Activated naive CD4-positive, alpha-beta T cell treated with Interleukin-2 at 50 U/mL for 16 hours (primary cell): ENCODE data around the gene ALPI.

Source experiments
- DNase-seq: peaks from one replicate; pipeline ENCODE4 v3.0.0-alpha.2; 2020

ALPI gene

DNA sequence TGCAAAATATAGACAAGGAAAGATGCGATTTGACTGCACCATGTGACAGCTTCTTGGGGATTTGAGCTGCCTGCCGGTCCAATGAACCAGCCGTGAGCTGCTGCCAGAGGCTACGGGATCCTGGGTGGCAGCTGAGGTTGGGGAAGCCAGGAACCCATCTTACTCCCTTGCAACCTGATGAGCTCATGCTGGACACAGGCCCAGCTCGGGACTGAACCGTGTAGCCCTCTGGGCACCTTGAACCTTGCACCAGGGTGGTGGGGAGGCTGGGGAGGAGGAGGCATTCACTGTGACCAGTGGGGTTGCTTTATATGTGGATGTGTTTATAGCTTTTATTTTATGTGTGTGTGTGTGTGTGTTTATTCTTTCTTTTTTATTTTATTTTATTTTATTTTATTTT is 9.1 kb downstream of the ALPI start:
- no peak for DNase-seq

DNA sequence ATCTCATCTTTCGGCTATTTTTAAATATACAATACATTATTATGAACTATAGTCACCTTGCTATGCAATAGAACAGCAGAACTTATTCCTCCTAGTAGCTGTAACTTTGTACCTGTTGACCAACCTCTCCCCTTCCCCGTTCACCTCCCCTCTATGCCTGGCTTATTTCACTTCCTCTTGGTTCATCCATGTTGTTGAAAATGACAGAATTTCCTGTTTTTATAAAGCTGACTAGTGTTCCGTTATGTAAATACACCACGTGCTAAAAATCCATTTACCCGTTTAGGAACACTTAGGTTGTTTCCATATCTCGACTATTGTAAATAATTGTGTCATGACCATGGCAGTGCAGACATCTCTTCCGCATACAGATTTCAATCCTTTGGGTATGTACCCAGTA is 10.3 kb downstream of the ALPI start:
- DNase-seq, result no peak

DNA sequence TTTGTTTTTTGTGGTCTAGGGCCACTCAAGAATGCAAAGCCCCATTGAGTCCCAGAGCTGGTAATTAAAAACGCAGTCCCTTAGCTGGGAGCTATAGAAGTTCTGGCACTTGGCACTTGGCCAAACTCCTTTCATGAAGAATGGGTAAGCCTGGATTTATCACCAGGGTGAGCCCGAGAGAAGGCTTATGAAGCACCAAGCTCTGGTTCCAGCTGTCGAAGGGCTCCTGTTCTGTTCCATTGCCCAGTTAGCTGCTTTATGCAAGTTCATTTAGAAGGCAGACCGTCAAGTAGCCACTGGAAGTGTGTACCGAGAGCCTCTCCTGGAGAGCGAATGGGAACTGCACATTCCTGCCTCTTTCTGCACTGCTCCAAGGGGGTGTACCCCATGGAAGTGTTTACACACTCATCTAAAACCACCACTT is 17.5 kb downstream of the ALPI start:
- no peak for DNase-seq

DNA sequence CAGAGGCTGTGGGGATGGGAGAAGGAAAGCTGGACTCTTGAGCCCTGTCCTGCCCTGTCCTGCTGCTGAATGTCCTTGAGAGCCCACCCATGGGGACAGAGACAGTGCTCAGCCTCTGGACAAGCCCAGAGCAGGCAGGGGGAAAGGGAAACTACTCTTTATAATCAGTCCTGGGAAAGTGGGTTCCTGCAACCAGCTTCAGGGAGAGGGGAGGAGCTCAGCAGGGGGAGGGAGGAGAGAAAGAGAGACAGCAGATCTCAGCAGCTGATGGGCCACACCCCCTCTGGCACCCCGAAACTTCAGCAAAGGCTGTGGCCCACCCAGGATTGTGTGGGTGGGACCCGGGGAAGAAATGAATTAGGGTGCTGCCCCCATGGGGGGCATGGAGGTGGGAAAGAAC is 20.1 kb downstream of the ALPI start:
- DNase-seq, result no peak

DNA sequence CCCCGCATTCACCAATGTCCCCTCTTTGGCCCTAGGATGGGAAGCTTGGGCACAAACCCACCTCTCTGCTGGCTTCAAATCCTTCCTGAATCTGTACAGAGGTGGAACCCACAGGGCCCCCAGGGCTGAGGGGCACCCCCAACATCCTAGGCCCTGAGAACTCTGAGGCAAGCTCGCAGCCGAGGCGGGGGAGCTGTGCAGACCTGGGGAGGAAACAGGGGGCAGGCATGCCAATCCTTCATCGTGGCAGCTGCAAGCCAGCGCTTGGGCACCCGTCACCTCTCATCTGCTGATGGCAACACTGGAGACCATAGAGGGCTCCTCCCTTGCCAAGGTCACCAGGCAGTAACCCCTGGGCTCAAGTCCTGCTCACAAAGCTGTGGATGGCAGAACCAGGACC is 20.8 kb downstream of the ALPI start:
- no peak for DNase-seq

DNA sequence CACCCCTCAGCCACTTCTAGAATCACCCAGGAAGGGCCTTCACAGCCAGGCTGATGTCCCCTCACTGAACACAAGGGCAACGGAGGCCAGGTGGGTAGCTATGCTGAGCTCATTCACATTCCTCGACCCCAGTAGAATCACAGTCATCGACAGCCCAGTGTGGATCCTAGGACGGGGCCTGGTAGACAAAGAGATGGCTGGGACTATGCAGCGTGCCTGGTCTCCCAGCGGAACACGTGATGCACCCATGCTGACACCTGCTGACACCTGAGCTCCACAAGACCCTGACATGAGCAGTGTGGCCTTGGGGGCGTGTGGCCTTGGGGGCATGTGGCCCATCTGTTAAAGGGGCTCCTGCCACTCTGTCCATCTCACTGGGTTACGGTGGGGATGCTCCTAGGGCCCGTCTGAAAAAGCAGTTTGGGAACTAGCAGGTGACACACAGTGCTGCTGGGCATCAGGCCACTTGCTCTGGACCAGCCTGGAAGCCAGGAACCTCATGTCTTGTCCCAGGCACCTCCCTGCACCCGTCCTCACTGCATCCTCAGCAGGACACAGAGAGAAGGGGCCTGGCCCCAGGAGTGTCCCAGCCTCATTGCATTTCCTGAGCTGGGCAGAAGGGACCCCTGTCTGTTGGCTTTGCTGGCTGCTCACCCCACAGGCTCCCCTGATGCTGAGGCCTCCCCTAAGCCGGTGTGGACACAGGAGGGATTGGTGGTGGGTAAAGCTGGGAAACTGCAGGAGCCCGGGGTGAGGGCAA is 22.0 kb downstream of the ALPI start:
- no peak for DNase-seq

DNA sequence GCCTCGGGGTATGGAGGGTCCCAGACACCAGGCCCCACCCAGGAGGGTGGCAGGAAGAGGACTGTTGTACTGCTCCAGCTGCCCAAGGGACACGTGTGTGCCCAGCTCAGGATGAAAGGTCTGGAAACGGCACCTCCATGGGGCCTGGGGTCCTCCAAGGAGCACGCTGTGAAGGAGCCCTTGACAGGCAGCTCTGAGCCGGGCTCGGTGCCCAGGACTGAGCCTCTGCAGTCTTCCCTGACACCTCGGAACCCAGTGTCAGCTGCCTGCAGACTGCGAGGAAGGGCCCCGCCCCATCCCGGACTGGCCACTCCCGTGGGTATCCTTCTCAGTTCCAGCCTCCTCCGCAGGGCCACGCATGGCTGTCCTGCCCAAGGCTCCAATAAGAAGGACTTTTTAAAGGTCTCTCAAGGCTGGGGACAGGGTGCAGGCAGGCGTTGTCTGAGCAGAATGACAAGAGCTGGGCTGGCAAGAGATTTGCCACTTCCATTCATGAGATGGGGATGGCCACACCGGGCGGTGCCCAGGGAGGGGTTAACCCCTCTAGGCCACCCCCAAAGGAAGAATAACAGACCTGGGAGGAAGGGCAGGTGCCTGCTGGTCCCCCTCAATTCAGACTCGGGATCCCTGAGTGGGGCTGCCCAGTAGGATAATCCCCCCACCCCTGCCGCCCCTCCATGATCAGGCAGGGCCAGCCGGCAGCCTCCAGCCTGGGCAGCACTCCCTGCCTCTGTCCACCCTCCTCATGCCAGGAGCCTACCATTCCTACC is 22.8 kb downstream of the ALPI start:
- DNase-seq, result no peak

DNA sequence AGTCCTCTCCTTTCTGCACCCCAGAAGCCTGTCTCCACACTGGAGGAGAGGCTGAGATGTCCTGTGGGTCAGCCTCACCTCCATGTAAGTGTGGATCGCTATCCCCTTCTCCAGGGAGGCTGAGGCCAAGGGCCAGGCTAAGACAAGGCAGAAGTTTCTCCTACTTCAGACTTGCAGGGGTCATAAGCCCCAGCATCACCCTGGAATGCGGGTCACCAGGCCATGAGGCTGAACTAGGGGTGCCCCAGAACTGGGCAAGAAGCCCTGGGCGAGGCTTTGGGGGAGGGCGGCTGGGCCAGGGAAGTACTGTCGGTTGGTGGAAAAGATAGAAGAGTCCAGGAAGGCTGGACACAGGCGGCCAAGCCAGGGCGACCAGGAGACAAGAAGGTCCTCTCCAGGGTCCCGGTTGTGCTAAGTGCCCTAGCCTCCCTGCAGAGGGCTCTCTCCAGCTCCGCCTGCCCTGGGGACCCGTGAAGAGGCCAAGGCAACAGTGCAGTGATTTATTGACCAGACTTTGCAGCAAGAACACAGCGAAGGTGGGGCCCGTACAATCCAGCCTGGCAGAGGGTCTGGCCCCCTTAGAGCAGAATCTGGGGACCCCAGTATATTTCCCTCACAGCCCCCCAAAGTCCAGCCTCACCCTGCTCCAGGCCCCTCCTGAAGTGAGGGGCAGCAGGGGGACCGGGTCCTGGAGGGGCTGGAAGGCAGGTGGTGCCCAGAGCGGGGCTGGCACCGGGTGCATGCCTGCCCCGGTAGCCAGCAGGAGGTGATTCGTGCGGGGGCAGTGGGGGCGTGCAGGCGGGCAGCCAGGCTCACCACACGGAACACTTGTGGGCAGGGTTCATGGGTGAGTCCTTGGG is 23.6 kb downstream of the ALPI start:
- no peak for DNase-seq

DNA sequence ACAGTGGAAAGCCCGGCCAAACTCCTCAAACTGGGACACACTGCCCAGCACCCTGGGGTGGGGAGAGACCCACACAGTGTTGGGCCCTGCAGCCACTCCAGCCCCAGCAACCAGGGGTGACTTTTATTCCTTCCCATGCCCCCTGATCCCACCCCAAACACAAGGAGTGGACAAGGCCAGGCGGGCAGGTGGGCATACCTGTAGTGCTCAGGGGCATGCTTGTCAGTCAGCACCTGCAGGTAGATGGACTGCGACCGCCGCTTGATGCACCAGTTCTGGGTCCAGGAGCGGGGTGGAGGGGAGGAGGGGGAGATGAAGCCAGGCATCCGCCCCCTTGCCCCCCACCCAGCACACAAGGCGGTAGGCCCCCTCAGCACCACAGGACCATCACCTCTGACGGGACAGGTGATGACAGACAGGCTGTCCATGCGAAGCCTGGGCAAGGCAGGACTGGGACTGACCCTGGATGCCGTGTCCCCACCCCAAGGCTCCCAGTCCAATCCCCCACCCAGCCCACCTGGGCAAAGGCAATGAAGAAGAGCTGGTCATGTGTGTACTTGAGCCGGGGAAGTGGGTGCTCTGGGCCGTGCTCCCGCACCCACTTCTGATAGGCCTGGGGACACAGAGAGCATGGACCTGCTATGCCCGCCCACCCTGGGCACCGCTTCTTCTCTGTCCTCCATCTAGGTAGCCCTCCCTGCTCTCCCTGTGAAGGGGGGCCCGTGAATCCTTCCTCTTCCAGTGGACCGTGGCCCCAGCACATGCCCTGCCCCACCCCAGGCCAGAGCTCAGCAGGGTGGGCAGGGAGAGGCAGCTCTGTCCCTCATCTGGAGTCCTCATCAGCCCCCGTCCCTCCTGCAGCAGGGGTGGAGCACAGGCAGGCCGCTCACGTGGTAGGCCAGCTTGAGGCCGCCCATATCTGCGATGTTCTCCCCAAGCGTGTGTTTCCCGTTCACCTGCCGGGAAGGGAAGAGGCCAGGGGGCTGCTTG is 24.5 kb downstream of the ALPI start:
- DNase-seq, result no peak

DNA sequence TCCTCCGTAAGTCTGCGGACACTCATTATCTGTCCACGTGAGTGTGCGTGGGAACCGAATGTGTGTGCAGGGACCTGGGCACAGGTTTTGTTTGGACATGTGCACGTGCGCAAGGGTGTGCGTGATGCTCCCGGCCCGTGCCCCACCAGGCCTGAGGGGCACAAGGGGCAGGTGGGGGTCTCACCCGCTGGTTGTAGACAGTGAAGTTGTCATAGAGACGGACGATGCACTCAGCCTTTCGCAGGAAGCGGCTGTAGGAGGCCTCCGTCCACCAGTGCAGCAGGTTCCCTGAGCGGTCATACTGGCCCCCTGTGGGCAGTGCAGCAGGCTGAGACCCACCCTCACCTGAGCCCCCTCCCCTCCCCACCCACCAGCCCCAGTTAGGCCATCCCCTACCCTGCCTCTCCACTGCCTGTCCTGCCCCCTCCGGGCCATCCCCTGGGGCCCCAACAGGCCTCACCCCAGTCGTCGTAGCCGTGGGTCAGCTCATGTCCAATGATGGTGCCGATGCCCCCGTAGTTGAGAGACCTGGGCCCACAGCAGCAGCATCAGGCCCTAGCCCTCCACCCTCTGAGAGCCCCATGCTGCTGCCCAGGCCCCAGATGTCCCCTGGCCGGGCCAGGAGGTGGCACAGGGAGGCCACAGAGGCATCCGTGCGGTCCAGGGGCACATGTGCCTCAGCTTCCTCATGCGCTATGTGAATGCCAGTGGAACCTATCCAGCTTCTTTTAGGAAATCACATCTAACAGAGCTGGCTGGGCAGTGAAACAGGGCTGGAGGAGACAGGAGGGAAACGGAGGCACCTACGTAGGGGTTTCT is 25.6 kb downstream of the ALPI start:
- no peak for DNase-seq

DNA sequence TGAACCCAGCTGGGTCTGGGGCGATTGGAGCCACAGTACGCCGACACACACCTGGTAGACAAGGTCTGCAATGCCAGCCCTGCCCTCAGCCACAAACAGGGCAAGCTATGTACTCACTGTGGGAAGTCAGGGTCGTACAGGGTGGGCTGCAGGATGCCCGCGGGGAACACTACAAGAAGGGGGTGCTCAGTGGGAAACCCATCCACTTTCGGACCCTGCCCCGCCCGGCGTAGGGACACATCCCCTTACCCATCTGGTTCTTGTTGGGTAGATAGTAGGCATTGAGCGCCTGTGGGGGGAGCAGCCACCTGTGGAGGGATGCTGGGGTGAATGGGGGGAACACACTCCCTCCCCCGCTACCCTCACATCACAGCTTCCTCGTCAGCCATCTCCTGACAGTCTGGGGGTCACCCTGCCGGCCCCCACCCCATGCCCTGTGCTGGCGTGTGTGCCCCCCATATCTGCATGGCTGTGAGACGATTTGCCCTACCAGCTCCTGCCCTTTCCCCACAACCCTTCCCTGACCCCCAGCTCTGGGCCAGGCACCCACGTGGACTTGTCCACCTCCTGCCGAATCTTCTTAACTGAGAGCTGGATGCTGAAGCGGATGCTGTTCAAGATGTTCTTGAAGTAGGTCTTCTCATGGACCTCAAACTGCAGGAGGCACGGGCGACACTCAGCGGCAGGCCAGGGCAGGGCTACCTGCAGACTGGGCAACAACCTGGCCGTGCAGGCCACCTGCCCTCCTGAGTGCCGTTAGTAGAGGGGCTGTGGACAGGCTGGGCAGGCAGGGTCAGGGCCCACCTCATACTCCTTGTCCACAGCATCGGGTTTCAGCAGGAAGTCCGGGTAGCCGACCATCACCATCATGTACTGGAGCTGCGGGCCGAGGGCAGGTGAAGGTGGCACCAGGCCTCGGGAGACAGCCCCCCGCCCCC is 26.6 kb downstream of the ALPI start:
- DNase-seq, result no peak

DNA sequence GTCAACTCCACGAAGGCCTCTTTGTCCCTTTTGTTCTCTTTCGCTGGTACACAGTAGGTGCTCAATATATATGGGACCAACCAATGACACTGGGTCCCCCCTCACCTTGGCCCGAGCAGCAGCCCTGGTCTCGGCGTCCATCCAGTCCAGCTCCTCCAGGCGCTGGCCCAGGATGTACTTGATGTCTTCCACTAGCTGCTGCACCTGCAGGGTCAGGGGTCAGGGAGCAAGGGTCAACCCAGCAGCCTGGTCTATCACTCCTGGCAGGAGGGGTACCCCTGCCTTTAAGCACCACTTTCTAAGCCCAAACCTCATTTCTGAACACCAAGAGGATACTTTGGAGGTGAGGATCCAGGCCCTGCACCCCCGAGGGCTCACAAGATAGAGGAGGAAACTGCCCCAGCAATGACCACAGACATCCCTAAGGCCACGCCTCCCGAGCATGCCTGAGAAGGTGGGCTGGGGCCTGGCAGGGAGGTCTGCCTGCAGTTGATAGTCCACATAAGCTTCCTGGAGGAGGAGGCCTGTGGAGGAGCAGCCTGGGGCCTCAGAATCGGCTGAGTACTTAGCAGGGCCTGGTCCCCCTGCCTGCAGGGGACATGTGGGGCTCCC is 27.5 kb downstream of the ALPI start:
- no peak for DNase-seq

DNA sequence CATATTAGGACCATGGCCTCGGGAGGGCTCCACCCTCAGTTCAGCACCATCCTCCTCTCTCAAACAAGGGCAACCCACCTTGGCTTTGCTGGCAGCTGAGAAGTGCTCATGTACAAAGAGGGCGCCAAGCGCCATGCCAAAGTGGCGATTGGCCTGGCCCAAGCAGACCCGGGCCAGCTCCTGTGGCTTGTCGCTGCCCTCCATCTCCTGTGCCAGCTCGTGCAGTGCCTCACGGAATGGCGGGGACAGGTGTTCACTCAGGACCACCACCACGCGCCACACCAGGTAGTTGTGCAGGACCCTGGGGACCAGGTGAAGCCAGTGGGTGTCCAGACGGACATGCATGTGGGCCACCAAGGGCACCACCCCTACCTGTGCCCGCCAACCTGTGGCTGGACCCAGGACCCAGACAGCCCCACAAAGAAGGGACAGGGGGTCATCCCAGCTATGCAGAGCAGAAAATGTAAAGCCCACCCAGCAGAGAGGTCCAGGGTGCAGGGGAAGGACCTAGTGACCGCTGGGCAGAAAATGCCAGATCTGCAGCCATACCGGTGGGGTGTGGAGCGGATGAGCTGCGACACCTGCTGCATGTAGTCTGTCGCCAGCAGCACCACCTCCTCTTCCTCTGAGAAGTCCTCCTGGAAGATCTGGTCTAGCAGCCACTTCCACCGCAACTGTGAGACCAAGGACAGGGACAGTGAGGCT is 28.1 kb downstream of the ALPI start:
- no peak for DNase-seq

DNA sequence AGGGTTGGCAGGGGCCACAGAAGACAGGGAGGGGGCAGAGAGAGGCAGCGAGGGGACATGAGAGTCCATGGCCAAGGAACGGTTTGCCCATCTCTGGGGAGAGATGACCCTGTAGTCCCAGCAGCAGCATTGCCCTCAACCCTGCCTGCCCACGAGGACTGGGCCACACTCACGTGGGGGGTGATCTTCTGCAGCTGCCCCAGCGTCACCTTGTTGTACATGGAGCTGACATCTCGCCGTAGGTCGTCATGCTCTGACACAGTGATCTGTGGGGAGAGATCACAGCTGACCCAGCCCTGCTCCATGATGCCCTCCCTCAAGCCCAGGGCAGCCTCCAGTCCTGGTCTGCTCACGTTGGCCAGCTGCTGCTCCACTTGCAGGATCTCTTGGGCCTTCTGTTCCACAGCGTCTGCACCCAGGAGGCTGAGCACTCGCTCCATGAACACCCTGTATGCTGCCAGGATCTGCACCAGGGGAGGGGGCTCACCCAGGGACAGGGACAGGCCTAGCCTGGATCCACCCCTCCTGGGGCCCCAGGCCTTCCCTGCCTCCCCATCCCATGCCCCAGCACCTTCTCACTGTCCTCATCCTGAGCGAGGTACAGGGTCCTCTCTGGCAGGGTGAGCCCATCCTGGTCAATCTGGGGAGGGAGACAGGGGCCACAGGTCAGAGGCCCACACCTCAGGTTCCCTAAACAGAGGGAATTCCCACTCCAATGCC is 28.8 kb downstream of the ALPI start:
- DNase-seq, result no peak

DNA sequence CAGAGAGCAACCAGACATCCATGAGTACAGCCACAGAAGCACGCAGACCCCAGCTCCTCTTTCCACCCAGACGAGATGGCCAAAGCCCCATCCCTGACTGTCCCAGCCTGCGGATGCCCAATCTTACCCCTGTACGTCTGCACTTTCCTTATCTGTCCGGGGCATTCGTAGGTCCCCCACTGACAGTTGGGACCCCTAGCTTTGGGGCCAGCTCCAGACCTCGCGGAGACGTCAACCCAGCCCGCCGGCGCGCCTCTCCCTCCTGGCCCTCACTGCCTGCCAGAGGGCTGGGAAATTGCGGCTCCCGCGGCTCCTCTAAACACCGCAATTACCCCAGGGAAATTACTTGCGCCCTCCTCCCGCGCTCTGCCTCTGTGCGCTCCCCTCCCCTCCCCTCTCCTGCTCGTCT is 29.4 kb downstream of the ALPI start:
- no peak for DNase-seq

DNA sequence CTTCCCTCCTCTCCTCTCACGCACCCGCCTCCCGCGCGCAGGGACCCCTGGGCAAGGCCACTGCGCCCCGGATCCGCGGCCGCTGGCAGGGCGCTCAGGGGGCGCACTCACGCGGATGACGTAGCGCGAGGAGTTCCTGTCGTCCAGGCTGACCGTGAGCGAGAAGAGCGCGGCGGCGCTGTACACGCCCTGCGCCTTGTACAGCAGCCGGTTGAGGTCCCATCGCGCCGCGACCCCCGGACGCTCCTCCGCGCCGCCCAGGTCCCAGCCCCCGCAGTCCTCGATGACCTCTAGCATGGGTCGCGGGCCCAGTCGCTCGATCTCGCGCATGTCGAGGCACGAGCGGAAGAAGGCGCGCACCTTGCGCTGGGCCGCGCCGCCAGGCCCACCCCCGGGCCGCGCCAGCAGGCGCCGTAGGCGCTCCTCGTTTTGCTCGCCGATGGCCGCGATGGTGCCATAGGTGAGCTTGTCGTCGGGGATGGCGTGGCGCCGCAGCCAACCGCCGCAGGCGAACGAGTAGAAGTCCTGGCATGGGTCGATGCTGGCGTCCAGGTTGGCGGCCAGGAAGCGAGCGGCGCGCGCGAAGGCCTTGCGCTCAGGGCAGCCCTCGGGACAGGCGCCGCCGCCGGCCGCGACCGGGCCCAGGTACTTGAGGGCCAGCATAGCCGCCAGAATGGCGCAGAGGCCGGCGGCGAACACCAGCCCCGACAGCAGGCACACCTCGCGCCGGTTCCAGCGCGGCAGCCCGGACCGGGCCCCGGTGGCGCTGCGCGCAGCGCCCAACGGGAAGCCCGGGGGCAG is 30.0 kb downstream of the ALPI start:
- no peak for DNase-seq

DNA sequence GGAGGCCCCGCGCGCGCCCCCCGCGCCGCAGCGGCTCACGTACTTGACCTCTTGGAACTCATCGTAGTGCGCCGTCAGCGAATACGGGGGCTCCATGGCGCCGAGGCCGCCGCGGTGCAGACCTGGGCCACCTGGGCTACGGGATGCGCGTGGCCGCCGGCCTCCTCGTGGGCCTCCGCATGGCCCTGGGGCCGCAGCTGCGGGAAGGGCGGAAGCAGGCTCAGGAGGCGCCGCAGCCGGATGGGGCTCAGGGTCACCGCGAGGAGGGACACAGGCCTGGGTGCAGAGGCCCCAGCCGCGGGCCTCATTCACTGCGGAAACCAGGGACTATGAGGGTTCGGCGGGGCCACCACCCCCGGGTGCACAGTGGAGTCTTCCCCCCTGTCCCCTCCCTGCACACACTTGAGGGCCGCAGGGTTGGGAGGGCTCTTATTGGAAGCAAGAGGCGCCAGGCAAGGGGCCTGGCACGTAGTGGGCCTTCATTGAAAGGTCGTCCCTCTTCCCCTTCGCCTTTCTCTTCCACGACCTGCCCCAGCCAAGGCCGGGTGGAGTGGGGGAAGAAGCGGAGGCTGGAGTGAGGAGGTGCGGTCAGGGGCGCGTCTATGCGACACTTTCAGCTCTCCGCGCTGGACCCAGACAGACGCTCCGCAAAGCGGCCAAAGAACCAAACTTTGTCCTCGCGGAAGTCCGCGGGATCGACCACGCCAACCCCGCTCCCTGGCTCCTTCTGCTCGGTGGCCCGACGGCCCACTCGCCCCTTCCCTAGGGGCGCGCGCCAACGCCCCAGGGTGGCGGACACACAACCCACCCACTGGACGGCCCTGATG is 30.8 kb downstream of the ALPI start:
- no peak for DNase-seq
